OCI-LY1 (cell line): ENCODE measurements around the gene NOP14.

Experiments used
- H2AFZ ChIP-seq: fragments of 200-600 bp; sonication (generic), shearing (Covaris generic); 2 replicates; pipeline ENCODE4 v1.6.0; 2014; ENCODE audit warnings: antibody characterized with exemption, mild to moderate bottlenecking, low read length
- H3F3A ChIP-seq: fragments of 200-600 bp; sonication (generic), shearing (Covaris generic); 2 replicates; pipeline ENCODE4 v1.6.0; 2014; ENCODE audit warnings: mild to moderate bottlenecking, antibody characterized with exemption, low read length, moderate library complexity; ENCODE audit not compliant: insufficient read depth
- H3K27ac ChIP-seq: fragments of 200-600 bp; sonication (generic); 2 replicates; pipeline ENCODE4 v1.5.1; 2014; ENCODE audit warnings: low read length, mixed run types, mild to moderate bottlenecking, low read depth; ENCODE audit not compliant: poor library complexity, severe bottlenecking
- H3K27me3 ChIP-seq: fragments of 200-600 bp; sonication (generic); 2 replicates; pipeline ENCODE4 v1.6.0; 2014; ENCODE audit warnings: antibody characterized with exemption, mild to moderate bottlenecking, low read length, moderate library complexity; ENCODE audit not compliant: insufficient read depth
- H3K36me3 ChIP-seq: fragments of 200-600 bp; sonication (generic); 2 replicates; pipeline ENCODE4 v1.6.1; 2014; ENCODE audit warnings: mild to moderate bottlenecking, antibody characterized with exemption, low read length, moderate library complexity, mixed read lengths; ENCODE audit not compliant: insufficient read depth
- H3K4me1 ChIP-seq: fragments of 200-600 bp; sonication (generic); 2 replicates; pipeline ENCODE4 v1.5.1; 2014; ENCODE audit warnings: mild to moderate bottlenecking, low read length, moderate library complexity; ENCODE audit not compliant: insufficient read depth, severe bottlenecking
- H3K4me2 ChIP-seq: fragments of 200-600 bp; sonication (generic), shearing (Covaris generic); 2 replicates; pipeline ENCODE4 v1.6.1; 2014; ENCODE audit warnings: low read length
- H3K4me3 ChIP-seq: fragments of 200-600 bp; sonication (generic); 2 replicates; pipeline ENCODE4 v1.5.1; 2014; ENCODE audit warnings: low read length, low read depth, mild to moderate bottlenecking, mixed read lengths; ENCODE audit not compliant: poor library complexity, severe bottlenecking
- H3K79me2 ChIP-seq: fragments of 200-600 bp; shearing (Covaris generic); 2 replicates; pipeline ENCODE4 v1.6.1; 2016; ENCODE audit warnings: mixed run types, low read length, mixed read lengths; ENCODE audit not compliant: insufficient read depth
- H3K9ac ChIP-seq: fragments of 200-600 bp; sonication (generic), shearing (Covaris generic); 2 replicates; pipeline ENCODE4 v1.6.1; 2014; ENCODE audit warnings: mild to moderate bottlenecking, low read length, mixed read lengths
- H3K9me2 ChIP-seq: fragments of 200-600 bp; sonication (generic), shearing (Covaris generic); 2 replicates; pipeline ENCODE4 v1.6.1; 2014; ENCODE audit warnings: low read depth, mild to moderate bottlenecking, low read length, mixed read lengths
- H3K9me3 ChIP-seq: fragments of 200-600 bp; shearing (Covaris generic); 2 replicates; pipeline ENCODE4 v1.6.1; 2014; ENCODE audit warnings: low read length, mixed read lengths
- H4K20me1 ChIP-seq: fragments of 200-600 bp; sonication (generic), shearing (Covaris generic); 2 replicates; pipeline ENCODE4 v1.6.0; 2016; ENCODE audit warnings: mild to moderate bottlenecking, low read length; ENCODE audit not compliant: insufficient read depth
- CTCF ChIP-seq: fragments of 200-600 bp; sonication (generic), shearing (Covaris generic); IDR thresholded peaks from 2 replicates; pipeline ENCODE4 v1.5.1; 2017; ENCODE audit warnings: mild to moderate bottlenecking, antibody characterized with exemption, low read length, moderate library complexity, mixed read lengths
- EZH2 ChIP-seq: fragments of 200-600 bp; sonication (generic), shearing (Covaris generic); IDR thresholded peaks from 2 replicates; pipeline ENCODE4 v1.8.0; 2017; ENCODE audit warnings: borderline replicate concordance, mixed run types, mild to moderate bottlenecking, antibody characterized with exemption, low read length, moderate library complexity, mixed read lengths

NOP14 gene

GRCh38 chr4:2944586-2945526 lies 18.4 kb downstream of the NOP14 start:
- peaks cover 13% of the 10 kb centered on the region for H3K4me1 ChIP-seq
- H3K4me3 ChIP-seq = no peak overlapping the region
- H2AFZ ChIP-seq = no peak overlapping the region
- no peaks in the 10 kb centered on the region for H3K9me2 ChIP-seq
- peaks cover 80% of the 10 kb centered on the region for H3K36me3 ChIP-seq
- H3K27me3 ChIP-seq = no peaks in the 10 kb centered on the region
- no peaks in the 10 kb centered on the region for H3F3A ChIP-seq
- H3K9me3 ChIP-seq = no peaks in the 10 kb centered on the region
- H3K4me2 ChIP-seq = no peak overlapping the region
- TF ChIP-seq EZH2 (no peak), CTCF (no peak)
- H4K20me1 ChIP-seq = no peaks in the 10 kb centered on the region
- H3K79me2 ChIP-seq = no peaks in the 10 kb centered on the region
- H3K9ac ChIP-seq = no peak overlapping the region
- H3K27ac ChIP-seq = no peak overlapping the region

GRCh38 chr4:2944091-2944482 lies 19.1 kb downstream of the NOP14 start:
- Histone ChIP-seq H3K36me3 (peaks cover 82% of the 10 kb centered on the region), H3K4me1 (peaks cover 13% of the 10 kb centered on the region), H3F3A (no peaks in the 10 kb centered on the region), H3K27me3 (no peaks in the 10 kb centered on the region), H2AFZ (no peak overlapping the region), H3K4me3 (no peak overlapping the region), H3K27ac (no peak overlapping the region), H3K9me2 (no peaks in the 10 kb centered on the region), H3K9ac (no peak overlapping the region), H4K20me1 (no peaks in the 10 kb centered on the region), H3K9me3 (no peaks in the 10 kb centered on the region), H3K79me2 (no peaks in the 10 kb centered on the region), H3K4me2 (no peak overlapping the region)
- TF ChIP-seq CTCF = no peak
- TF ChIP-seq EZH2 = no peak

- Histone ChIP-seq H3K9me2 (no peaks in the 10 kb centered on the region), H3K27me3 (no peaks in the 10 kb centered on the region), H3F3A (no peaks in the 10 kb centered on the region), H3K4me1 (peaks cover 13% of the 10 kb centered on the region), H3K36me3 (peaks cover 82% of the 10 kb centered on the region), H2AFZ (no peak overlapping the region), H4K20me1 (no peaks in the 10 kb centered on the region), H3K4me3 (no peak overlapping the region), H3K9ac (no peak overlapping the region), H3K27ac (no peak overlapping the region), H3K79me2 (no peaks in the 10 kb centered on the region), H3K4me2 (no peak overlapping the region), H3K9me3 (no peaks in the 10 kb centered on the region)
- TF ChIP-seq EZH2 (no peak), CTCF (no peak)
Observed at GRCh38 chr4:2943364-2944090, 19.7 kb downstream of the NOP14 start.
